ENCODE measurements around the gene NDFIP2. TPM values are rescaled to one million over a fixed set of nuclear protein-coding genes. Genes with fewer than 3 reads are reported as not detected.

The NDFIP2 gene
- total and polyA plus RNA-seq, 7 donors: 14.7 to 48.2 (median 28.3) TPM

DNA sequence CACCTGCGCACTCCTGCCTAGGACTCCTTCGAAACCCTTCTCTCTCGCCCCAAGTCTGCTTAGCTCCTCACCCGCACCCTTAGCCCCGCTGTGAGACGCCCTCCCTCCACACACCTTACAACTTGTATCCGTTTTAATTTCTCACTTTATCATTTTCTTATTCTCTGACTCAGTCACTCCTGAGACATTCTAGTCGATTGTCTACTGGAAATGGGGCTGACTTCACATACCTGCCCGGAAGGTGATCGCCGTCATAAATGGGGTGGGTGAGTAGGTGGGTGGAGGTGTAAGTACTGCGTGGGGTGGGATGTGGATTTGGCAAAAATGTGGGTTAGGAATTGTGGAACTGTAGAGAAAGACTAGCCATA, 714 bp downstream of the NDFIP2 start:
- Histone ChIP-seq H3K4me3 (peak overlapping the region; percentile 82), H3K36me3 (ENCODE audit: insufficient read depth in 1 of 2, low read depth in 1 of 2) (no peaks in the 10 kb centered on the region), H3K9me3 (no peaks in the 10 kb centered on the region), H3K27me3 (ENCODE audit: insufficient read depth in 3 of 3, low read length in 2 of 3) (no peaks in the 10 kb centered on the region), H3K4me1 (peaks cover 34% of the 10 kb centered on the region), H3K27ac (peak overlapping the region; percentile 89)
- TF ChIP-seq, protein P1, sequence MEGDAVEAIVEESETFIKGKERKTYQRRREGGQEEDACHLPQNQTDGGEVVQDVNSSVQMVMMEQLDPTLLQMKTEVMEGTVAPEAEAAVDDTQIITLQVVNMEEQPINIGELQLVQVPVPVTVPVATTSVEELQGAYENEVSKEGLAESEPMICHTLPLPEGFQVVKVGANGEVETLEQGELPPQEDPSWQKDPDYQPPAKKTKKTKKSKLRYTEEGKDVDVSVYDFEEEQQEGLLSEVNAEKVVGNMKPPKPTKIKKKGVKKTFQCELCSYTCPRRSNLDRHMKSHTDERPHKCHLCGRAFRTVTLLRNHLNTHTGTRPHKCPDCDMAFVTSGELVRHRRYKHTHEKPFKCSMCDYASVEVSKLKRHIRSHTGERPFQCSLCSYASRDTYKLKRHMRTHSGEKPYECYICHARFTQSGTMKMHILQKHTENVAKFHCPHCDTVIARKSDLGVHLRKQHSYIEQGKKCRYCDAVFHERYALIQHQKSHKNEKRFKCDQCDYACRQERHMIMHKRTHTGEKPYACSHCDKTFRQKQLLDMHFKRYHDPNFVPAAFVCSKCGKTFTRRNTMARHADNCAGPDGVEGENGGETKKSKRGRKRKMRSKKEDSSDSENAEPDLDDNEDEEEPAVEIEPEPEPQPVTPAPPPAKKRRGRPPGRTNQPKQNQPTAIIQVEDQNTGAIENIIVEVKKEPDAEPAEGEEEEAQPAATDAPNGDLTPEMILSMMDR (IDR thresholded peaks at IDR 0.05): no peak
- ATAC-seq (peak; percentile 20 to 45 (median 33)), DNase-seq (no peak)
- 0% methylated on average over 12 of the region's 12 CpGs for WGBS, 3 donors
- intact Hi-C loops (cut with DNase I): loop anchor here (5.0 to 10.0 kb wide), 3 partner anchors 51 to 74 kb away; partner anchors contain the start of gene RBM26 (in 1 of the 2)

DNA sequence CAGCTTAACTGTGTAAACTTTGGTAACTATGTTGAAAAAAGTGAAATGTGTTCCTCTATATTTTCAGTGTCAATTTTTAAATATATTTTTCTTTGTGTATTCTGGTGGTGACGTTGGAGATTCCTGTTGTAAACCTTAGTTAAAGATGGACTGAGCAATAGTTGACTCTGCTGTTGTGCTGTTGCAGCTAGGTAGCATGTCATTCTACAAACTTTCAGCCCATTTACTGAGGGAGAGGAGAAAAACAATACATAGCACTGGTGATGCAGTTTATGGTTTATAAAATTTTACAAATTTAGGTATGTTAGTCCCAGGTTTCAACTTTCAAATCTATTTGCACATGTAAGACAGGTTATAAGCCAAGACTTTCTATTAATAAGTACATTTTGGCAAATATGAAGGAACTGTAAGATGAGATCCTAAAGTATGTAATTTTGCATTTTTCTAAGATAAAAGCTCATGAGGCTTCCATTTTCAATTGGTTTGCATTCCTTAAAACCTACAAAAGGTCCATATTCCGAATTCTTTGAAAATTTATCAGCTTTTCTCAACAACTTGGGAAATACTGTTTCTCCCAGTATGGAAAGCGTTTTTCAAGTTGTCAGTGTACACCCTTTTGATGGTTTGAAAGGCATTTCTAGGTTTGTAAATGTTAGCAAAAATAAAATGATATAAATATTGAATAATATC, 1.5 kb downstream of the NDFIP2 start:
- WGBS, 3 donors: 67 to 72% (median 68%) methylated on average over 3 of the region's 3 CpGs
- peak overlapping the region; percentile 12 for H3K27ac ChIP-seq
- intact Hi-C loops (cut with DNase I): loop anchor here (5.0 to 10.0 kb wide), 3 partner anchors 50 to 75 kb away; partner anchors contain the start of gene RBM26 (in 1 of the 2)

DNA sequence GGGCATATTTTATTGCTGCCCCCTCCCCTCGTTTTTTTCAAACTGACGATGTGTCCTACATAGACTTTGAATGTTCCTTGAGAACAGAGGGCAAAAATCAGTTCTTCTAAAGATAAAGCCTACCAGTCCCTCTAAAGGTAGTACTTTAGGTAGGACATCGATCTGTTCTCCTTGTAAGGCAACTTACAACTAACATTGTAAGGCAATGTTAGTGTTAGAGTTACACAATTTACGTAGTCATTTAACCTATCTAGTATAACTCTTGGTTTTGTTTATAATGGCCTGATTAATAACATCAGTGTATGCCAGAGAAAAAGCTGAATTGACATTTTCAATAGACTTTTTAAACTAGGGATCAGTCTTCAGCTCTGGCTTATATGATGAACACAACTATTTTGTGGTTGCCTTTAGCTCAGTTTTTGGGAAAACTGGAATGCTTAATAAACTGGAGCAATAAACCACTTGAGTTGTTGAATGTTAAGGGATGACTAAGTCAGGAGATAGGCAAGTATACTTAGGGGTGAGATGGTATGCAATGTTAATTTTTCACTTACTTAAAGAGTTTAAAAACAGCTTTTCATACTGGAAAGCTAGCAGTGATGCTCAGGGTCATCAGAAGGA, 2.2 kb downstream of the NDFIP2 start:
- H3K4me1 ChIP-seq: peaks cover 31% of the 10 kb centered on the region
- H3K27ac ChIP-seq: no peak overlapping the region
- ATAC-seq: no peak
- 84 to 86% (median 84%) methylated on average over 4 of the region's 4 CpGs for WGBS, 3 donors
- TF ChIP-seq, protein P1 (IDR thresholded peaks at IDR 0.05): no peak
- H3K36me3 ChIP-seq (ENCODE audit: insufficient read depth in 1 of 2, low read depth in 1 of 2): no peaks in the 10 kb centered on the region
- H3K9me3 ChIP-seq: no peaks in the 10 kb centered on the region
- intact Hi-C loops (cut with DNase I): loop anchor here (5.0 to 10.0 kb wide), 3 partner anchors 49 to 76 kb away; partner anchors contain the start of gene RBM26 (in 1 of the 2)
- no peak for DNase-seq
- no peaks in the 10 kb centered on the region for H3K27me3 ChIP-seq (ENCODE audit: insufficient read depth in 3 of 3, low read length in 2 of 3)
- no peak overlapping the region for H3K4me3 ChIP-seq

More for the DNA sequence above, 1.5 kb downstream of the NDFIP2 start:
- Histone ChIP-seq H3K9me3 (no peaks in the 10 kb centered on the region), H3K4me1 (peaks cover 34% of the 10 kb centered on the region), H3K36me3 (ENCODE audit: insufficient read depth in 1 of 2, low read depth in 1 of 2) (no peaks in the 10 kb centered on the region), H3K4me3 (peak overlapping the region; percentile 82), H3K27me3 (ENCODE audit: insufficient read depth in 3 of 3, low read length in 2 of 3) (no peaks in the 10 kb centered on the region)
- DNase-seq: no peak
- ATAC-seq: no peak
- TF ChIP-seq, protein P1 (IDR thresholded peaks at IDR 0.05): no peak

DNA sequence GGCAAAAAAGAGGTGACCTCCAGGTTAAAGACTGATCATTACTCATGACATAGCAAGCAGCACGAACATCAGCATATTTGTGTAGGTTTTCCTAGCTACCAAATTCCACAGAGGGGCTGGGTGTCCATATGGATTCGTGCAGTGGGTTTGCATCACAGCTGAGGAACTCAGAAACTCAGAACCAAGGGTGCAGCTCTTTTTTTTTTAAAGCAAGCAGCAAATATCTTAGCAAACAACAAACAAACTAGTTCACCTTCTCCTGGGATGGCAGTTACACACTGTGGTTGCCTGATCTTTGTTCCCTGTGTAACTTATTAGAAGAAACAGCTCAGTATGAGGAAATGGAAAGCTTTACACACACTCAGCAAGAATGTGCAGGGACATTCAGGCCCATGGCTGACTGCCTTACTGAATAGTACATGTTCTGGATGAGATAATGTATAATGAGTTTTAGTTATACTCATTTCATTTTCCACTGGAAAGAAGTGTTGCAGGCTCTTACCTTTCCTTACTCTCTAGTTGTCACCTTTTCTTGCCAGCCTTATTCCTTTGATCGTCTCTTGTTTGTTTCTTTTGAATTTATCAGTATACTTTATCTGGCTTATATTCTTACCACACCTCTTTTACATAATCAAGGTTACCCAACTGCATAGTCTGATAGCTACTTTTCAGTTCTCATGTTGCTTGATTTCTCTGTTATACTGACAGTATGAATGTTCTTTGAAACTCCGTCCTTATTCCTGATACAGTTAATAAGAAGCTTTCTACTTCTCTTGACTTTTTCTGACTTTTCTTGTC, 4.3 kb downstream of the NDFIP2 start:
- no peaks in the 10 kb centered on the region for H3K36me3 ChIP-seq (ENCODE audit: insufficient read depth in 1 of 2, low read depth in 1 of 2)
- H3K9me3 ChIP-seq: no peaks in the 10 kb centered on the region
- DNase-seq (peak in 1 of 2 donors; percentile 14), ATAC-seq (peak in 3 of 4 donors; percentile 52 to 68 (median 64))
- 45 to 49% (median 45%) methylated on average over 4 of the region's 4 CpGs for WGBS, 3 donors
- H3K27ac ChIP-seq: peak overlapping the region; percentile 47
- H3K27me3 ChIP-seq (ENCODE audit: insufficient read depth in 3 of 3, low read length in 2 of 3): no peaks in the 10 kb centered on the region
- H3K4me1 ChIP-seq: peaks cover 31% of the 10 kb centered on the region
- no peak overlapping the region for H3K4me3 ChIP-seq
- intact Hi-C loops (cut with DNase I): loop anchor here in 1 of 2 donors (10.0 kb wide), 1 partner anchor 50 kb away; no protein-coding TSS in a partner anchor
- TF ChIP-seq, protein P1 (IDR thresholded peaks at IDR 0.05): no peak

Measured in psoas muscle (tissue), 8 donors.